PC-9 (cell line): ENCODE data around the gene C3orf20.

Experiments used
- CTCF ChIP-seq: fragments of 200-600 bp; sonication (generic); conservative IDR thresholded peaks from 2 replicates; pipeline ENCODE4 v1.6.1; 2017; ENCODE audit warnings: mixed run types, antibody characterized with exemption, mild to moderate bottlenecking, moderate library complexity
- EZH2 ChIP-seq: fragments of 200-600 bp; sonication (generic); IDR thresholded peaks from 2 replicates; pipeline ENCODE4 v1.8.0; 2017; ENCODE audit warnings: antibody characterized with exemption, low read depth

GRCh38 chr3:14801031-14801430 lies 126.1 kb downstream of the C3orf20 start:
- no peak for TF ChIP-seq EZH2
- TF ChIP-seq CTCF = no peak
